Measurements from ENCODE around the gene PDK1.
"Not testable (repeated sequence)": the region's sequence is repeated elsewhere in the genome, so short reads cannot be mapped to it uniquely, and the experiment has no call there.

Gene PDK1

DNA sequence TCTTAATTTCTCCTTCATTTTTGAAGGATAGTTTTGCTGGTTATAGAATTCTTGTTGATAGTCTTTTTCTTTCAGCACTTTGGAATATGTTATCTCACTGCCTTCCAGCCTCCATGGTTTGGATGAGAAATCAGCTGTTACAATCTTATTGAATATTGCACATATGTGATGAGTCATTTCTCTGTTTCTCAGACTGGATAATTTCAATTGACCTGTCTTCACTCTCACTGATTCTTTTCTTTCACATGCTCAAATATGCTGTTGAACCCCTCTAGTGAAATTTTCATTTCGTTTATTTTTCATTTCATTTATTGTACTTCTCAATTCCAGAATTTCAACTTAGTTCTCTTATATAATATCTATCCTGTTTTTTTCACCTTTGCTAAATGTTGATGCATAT, 22.2 kb downstream of the PDK1 start:
- no peak overlapping the region for H3K27ac ChIP-seq
- peaks cover 33 to 65% (median 60%) of the 10 kb centered on the region in 3 donors for H3K36me3 ChIP-seq
- H3K4me3 ChIP-seq: no peak overlapping the region
- H3K9me3 ChIP-seq: peaks cover 0 to 34% (median 16%) of the 10 kb centered on the region in 3 donors
- DNase-seq: no peak
- no peaks in the 10 kb centered on the region for H3K27me3 ChIP-seq
- TF ChIP-seq, protein P1, sequence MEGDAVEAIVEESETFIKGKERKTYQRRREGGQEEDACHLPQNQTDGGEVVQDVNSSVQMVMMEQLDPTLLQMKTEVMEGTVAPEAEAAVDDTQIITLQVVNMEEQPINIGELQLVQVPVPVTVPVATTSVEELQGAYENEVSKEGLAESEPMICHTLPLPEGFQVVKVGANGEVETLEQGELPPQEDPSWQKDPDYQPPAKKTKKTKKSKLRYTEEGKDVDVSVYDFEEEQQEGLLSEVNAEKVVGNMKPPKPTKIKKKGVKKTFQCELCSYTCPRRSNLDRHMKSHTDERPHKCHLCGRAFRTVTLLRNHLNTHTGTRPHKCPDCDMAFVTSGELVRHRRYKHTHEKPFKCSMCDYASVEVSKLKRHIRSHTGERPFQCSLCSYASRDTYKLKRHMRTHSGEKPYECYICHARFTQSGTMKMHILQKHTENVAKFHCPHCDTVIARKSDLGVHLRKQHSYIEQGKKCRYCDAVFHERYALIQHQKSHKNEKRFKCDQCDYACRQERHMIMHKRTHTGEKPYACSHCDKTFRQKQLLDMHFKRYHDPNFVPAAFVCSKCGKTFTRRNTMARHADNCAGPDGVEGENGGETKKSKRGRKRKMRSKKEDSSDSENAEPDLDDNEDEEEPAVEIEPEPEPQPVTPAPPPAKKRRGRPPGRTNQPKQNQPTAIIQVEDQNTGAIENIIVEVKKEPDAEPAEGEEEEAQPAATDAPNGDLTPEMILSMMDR (IDR thresholded peaks at IDR 0.05): no peak
- intact Hi-C loops (cut with DNase I; ENCODE audit: low total_unique reads): no loop called here
- no peaks in the 10 kb centered on the region for H3K4me1 ChIP-seq

GRCh38 chr2:172578860-172579512, 23.1 kb downstream of the PDK1 start:
- Histone ChIP-seq H3K36me3 (peaks cover 33 to 64% (median 55%) of the 10 kb centered on the region in 3 donors), H3K9me3 (peaks cover 0 to 32% (median 16%) of the 10 kb centered on the region in 3 donors), H3K27me3 (no peaks in the 10 kb centered on the region), H3K4me1 (no peaks in the 10 kb centered on the region), H3K4me3 (no peak overlapping the region), H3K27ac (no peak overlapping the region)
- DNase-seq: no peak
- TF ChIP-seq, protein P1 (IDR thresholded peaks at IDR 0.05): no peak
- intact Hi-C loops (cut with DNase I; ENCODE audit: low total_unique reads): no loop called here

DNA sequence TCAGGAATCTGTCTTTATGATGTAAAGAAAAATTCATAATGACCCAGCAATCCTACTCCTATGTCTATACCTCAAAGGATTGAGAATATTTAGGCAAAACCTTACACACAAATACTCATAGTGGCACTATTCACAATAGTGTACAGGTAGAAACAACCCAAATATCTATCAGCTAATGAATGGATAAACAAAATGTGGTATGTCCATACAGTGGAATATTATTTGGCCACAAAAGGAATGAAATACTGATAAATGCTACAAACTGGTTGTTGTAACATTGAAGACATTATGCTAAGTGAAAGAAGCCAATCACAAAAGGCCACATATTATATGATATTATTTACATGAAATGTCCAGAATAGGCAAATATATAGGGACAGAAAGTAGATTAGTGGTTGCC, 24.7 kb downstream of the PDK1 start:
- intact Hi-C loops (cut with DNase I; ENCODE audit: low total_unique reads): no loop called here
- Histone ChIP-seq H3K9me3 (peaks cover 0 to 16% (median 6%) of the 10 kb centered on the region in 3 donors), H3K4me3 (no peak overlapping the region), H3K27ac (no peak overlapping the region), H3K36me3 (peaks cover 29 to 49% (median 40%) of the 10 kb centered on the region in 3 donors), H3K4me1 (no peaks in the 10 kb centered on the region), H3K27me3 (no peaks in the 10 kb centered on the region)
- TF ChIP-seq, protein P1 (IDR thresholded peaks at IDR 0.05): no peak
- DNase-seq: no peak

- Histone ChIP-seq H3K36me3 (peaks cover 36 to 51% (median 37%) of the 10 kb centered on the region in 3 donors), H3K27ac (no peak overlapping the region), H3K9me3 (peaks cover 0 to 8% (median 3%) of the 10 kb centered on the region in 3 donors), H3K4me3 (no peak overlapping the region), H3K27me3 (no peaks in the 10 kb centered on the region), H3K4me1 (no peaks in the 10 kb centered on the region)
- intact Hi-C loops (cut with DNase I; ENCODE audit: low total_unique reads): no loop called here
- no peak for DNase-seq
- TF ChIP-seq, protein P1 (IDR thresholded peaks at IDR 0.05): no peak
Measured at GRCh38 chr2:172582656-172583055, 26.8 kb downstream of the PDK1 start.

- H3K4me1 ChIP-seq: no peaks in the 10 kb centered on the region
- intact Hi-C loops (cut with DNase I; ENCODE audit: low total_unique reads): no loop called here
- H3K36me3 ChIP-seq: peaks cover 24 to 52% (median 44%) of the 10 kb centered on the region in 3 donors
- DNase-seq: no peak
- H3K4me3 ChIP-seq: no peak overlapping the region
- no peak overlapping the region for H3K27ac ChIP-seq
- H3K9me3 ChIP-seq: no peaks in the 10 kb centered on the region
- TF ChIP-seq, protein P1 (IDR thresholded peaks at IDR 0.05): no peak
- no peaks in the 10 kb centered on the region for H3K27me3 ChIP-seq
Measured at GRCh38 chr2:172586245-172586891, 30.5 kb downstream of the PDK1 start.

- DNase-seq; H3K9me3 ChIP-seq; H3K4me3 ChIP-seq; H3K27me3 ChIP-seq; H3K4me1 ChIP-seq; intact Hi-C loops (cut with DNase I; ENCODE audit: low total_unique reads); H3K27ac ChIP-seq: not testable (repeated sequence)
- peaks cover 18 to 47% (median 39%) of the 10 kb centered on the region in 3 donors for H3K36me3 ChIP-seq
Measured at GRCh38 chr2:172587231-172587630, 31.3 kb downstream of the PDK1 start.
